Spleen (tissue), 7 donors: ENCODE results near the gene A4GNT.

Experiments
- CTCF ChIP-seq, 11 experiments: fragments of 200-600 bp in 7 of 11; fragments of 450-650 bp in 4 of 11; sonication (generic) in 4 of 11; IDR thresholded peaks in 8 of 11; conservative IDR thresholded peaks in 3 of 11; 1 replicate in 7 of 11; 2 replicates in 4 of 11; pipeline versions ENCODE4 v1.4.0 to v1.8.0; 2016 to 2021; ENCODE audit warnings: antibody characterized with exemption in 11 of 11, inconsistent platforms in 4 of 11, mild to moderate bottlenecking in 1 of 11
- POLR2AphosphoS5 ChIP-seq, 3 donors: sonication (generic); formaldehyde crosslinking; IDR thresholded peaks; one replicate each; pipeline ENCODE4 v1.5.1; 2017; ENCODE audit warnings: antibody characterized with exemption in 3 of 3
- donor health status: DM: no; HTN: no; CAD: no; lungs with moderate emphysema.
- donor health status: DM: no; HTN: no; CAD: no.
- donor health status: DM: no; HTN: no; CAD: no.

DNA sequence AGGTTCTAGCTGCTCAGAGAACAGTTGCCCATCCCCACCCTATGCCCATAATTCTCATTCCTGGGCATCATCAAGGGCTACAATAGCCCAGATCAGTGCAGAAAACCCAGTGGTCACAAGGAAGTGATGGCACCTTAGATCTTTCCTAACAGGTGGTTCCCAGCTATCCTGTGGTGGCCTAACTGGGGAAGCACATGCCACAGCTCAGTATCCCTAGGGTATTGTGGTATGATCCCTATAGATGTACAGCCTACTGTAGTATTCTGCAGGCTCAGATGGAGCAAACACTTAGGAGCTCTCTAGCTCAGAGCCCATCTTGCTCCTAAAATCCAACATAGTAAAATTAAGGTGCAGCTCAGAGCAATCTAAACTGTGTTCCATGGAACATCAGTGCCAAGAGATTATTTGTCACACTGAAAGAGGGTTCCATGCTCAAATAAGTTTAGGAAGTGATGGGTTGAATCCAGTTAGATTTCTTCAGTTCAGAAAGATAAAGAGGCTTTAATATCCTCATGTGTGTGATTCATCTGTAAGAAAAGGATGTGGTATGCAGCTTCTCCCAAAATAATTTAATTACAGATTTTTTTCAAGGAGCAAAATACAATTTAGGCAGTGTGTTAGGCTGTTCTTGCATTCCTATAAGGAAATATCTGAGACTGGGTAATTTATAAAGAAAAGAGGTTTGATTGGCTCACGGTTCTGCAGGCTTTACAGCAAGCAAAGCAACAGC, 4.4 kb downstream of the A4GNT start:
- TF ChIP-seq CTCF (IDR thresholded peaks at IDR 0.05 in 8 of 11, conservative IDR thresholded peaks at IDR 0.05 in 3 of 11) (no peak), POLR2AphosphoS5 (IDR thresholded peaks at IDR 0.05) (no peak)
